GM19023 (cell line): ENCODE measurements around the gene GOT1.

ENCODE experiments used
- ATAC-seq: cut with Tn5 transposase; IDR thresholded peaks from one replicate; pipeline ENCODE4 v1.9.1; 2021; ENCODE audit warnings: mild to moderate bottlenecking, moderate library complexity; ENCODE audit not compliant: unreplicated experiment

Gene GOT1

DNA sequence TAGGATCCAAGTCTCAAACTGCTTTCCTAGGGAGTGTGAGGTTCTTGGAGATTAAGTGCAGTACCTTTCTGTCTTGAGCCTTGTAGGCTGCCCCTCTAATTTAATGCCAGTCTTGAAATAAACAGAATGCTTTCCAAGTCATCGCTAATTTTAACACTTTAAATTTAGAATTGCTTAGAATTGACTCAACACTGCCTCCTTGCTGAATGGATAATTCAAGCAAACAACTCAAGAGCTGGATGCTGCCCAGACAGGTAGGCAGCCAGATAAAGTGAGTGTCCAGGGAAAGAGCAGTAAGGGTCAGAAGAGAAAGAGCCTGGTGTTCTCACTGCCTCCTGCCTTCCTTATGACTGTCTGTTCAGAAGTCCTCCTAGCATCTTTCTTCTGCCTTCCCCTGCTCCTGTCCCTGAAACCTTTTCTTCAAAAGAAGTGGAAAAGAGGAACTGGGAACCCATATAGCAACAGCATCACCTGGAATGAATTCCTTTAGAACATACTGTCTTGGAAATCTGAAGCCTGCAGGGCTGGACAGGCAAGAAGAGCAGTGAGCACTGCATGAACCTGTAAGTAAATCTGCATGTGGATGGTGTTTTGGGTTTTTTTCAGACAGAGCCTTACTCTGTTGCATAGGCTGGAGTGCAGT lies 3.1 kb upstream of the GOT1 start:
- ATAC-seq = no peak

- no peak for ATAC-seq
These were observed 2.5 kb upstream of the GOT1 start for GRCh38 chr10:99432881-99433280.

GRCh38 chr10:99432047-99432446 lies 1.6 kb upstream of the GOT1 start:
- ATAC-seq = no peak

- peak; percentile 3 for ATAC-seq
These were observed 851 bp upstream of the GOT1 start for GRCh38 chr10:99431190-99431760.

GRCh38 chr10:99430116-99430450 lies 341 bp downstream of the GOT1 start:
- ATAC-seq = peak; percentile 18

GRCh38 chr10:99429517-99430095 lies 818 bp downstream of the GOT1 start:
- no peak for ATAC-seq

DNA sequence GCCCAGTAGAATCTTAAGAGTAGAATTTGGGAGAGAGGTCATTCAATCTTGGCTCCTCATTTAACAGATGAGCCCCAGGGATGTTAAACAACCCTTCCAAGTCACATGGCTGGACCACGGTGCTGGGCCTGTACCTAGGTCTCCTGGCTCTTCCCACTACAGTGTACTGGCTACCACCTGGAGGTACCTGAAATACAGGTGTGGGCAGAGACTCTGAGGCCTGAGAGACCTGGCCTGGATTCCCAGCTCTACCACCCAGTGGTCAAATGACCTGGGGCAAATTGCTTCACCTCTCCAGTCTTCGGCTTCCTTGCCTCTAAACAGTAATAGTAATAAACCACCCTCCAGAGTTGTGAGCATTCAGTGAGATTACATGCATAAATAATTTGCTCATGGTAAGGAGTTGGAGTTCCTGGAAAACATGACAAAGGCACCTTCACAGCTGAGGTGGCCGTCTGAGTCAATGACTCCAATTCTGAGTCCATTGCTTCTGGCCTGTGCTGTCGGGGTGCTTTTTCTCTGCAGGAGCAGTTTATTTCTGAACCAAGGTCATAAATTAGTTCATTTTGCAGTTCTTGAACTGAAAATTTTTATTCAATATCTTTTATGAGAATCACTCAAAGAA lies 2.7 kb downstream of the GOT1 start:
- ATAC-seq = no peak

- no peak for ATAC-seq
These were observed 3.7 kb downstream of the GOT1 start for GRCh38 chr10:99426689-99427088.

GRCh38 chr10:99425204-99425603 lies 5.2 kb downstream of the GOT1 start:
- ATAC-seq = no peak

DNA sequence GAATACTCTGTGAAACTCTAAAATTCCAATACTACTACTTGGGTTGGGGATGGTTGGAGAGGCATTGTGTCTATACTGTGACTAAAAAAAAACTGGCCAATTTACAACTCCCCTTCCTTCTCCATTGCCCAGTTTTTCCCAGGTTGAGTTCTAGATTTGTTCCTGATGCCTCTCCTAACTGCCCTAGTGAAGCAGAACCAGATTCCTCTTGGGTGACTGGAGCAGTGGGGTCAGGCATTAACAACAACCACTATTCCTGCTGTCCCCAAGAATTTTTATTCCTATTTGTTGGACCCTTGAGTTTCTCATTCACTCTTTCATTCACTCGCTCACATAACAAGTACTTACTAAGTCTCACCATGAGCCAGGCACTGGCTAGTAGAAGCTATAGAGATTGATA lies 5.8 kb downstream of the GOT1 start:
- no peak for ATAC-seq

DNA sequence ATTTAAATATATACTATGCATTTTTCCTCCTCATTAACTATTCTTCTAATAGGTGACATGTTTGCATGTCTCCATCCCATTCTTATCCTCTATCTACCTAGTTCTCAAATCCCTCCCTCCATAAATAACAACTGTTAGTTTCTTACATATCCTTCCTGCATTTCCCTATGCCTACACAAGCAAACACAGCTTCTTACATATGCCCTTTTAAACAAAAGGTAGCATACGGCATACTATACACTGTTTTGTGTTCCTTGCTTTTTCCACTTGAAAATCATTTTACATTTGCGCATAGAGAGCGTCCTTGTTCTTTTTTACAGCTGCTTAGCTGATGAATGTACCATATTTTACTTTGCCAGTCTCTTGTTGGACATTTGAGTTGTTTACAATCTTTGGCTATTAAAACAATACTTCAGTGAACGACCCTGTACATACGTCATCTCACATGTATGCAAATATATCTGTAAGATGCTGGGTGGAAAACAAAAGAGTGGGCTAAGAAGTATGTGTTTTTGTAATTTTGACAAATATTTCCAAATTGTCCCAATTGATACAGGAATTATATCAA lies 7.8 kb downstream of the GOT1 start:
- ATAC-seq = no peak

DNA sequence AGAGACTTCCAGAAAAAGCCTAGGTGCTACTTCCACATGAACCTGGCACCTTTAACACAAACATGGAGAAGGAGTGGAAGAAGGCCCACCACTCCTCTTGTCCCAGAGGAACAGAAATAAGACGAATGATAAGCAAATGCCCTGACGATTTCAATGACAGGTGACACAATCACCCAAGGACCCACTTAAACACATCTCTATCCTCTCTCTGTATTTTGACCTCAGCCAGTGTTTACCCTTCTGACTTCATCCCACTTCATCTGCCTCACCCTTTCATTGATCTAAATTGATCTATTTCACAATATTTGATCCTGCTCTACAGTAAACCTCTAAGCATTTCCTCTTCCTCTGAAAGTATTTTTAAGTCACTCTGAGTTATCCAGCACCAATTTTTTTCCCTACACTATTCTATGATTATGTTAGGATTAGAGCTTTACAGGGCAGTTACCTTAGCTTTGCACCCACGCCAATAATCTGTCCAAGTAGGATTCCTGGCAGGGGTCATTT lies 9.1 kb downstream of the GOT1 start:
- ATAC-seq = no peak

GRCh38 chr10:99419688-99420087 lies 10.7 kb downstream of the GOT1 start:
- ATAC-seq = no peak

DNA sequence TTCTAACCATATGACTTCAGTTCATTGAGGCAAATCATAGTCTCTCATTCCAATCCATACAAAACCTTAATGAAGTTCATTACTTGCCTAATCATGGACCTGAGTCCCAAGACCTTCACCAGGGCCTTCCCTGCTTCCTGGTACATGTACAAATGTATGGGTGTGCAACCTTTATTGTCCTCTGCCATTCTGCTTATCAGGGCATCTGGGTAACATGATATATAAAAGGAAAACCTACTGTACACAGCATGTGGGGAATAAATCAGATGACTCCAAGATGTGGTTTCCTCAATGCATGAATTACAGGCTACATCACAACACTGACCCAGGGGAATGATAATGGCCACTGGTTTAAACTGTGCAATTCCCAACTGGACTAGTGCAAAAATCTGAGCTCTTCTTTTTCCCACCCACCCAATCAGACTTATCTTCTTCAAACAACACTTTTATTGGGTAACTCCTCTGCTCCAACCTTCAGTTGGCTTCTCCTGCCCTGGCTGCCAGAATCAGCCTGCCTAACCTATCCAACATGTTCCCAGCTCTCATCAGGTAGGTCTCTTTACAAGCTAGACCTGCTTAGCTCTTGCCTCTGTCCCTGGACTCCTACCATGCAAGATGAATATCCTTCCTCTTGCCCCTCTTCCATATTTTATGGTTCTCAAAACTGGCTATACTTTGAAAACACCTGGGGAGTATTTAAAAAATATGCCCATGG lies 11.4 kb downstream of the GOT1 start:
- no peak for ATAC-seq

DNA sequence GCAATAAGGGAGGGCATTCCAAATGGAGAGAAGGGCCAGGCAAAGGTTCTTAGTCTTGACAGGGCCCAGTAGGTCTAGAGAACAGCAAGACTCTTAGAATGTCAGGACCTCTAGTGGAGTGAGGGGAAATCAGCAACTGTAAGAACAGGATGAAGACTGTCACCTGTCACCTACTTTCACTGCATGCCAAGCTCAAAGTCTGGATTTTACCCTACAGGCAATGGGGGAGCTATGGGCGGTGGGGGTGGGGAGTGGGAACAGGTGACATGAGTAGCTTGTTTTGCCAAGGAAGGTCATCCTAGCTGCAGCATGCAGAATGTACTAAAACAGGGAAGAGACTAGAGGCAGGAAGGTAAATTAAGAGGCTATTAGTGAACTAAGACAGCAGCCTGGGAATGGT lies 18.3 kb downstream of the GOT1 start:
- no peak for ATAC-seq

DNA sequence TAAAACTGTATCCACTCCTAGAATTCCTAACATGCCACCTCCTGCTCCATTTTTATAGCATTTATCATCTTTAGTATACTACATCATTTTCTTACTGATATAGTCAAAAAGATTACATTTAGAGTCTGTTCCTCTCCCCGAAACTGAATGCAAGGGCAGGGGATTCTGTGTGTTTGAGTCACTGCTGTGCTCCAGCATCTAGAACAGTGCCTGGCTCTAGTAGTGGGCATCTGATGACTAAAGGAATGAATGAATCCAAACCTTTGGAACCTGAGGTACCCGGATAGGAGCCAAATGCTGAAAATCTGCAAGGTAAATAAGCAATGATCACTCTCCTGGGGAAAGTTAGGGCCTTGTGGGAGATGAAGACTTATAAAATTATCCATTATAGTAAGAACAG lies 18.9 kb downstream of the GOT1 start:
- ATAC-seq = no peak

GRCh38 chr10:99410876-99411275 lies 19.5 kb downstream of the GOT1 start:
- no peak for ATAC-seq

GRCh38 chr10:99410146-99410545 lies 20.3 kb downstream of the GOT1 start:
- ATAC-seq = no peak

- ATAC-seq = no peak
These were observed 24.3 kb downstream of the GOT1 start for GRCh38 chr10:99406149-99406548.

GRCh38 chr10:99403674-99404073 lies 26.8 kb downstream of the GOT1 start:
- ATAC-seq = no peak

GRCh38 chr10:99399664-99400063 lies 30.8 kb downstream of the GOT1 start:
- no peak for ATAC-seq
